NCI-H82 (cell line): ENCODE results near the gene MAPKAPK2.
"Not testable (repeated sequence)": the region's sequence is repeated elsewhere in the genome, so short reads cannot be mapped to it uniquely, and the experiment has no call there.

ENCODE experiments used
- DNase-seq: peaks from one replicate; lab custom pipeline; 2025; lab: John Stamatoyannopoulos, UW

Gene MAPKAPK2

GRCh38 chr1:206684478-206685333 lies at the start of gene MAPKAPK2:
MAPKAPK2 (plus strand) TSS chr1:206684905; CDS start chr1:206685230, 325 bp downstream.
- DNase-seq, result peak; percentile 87

- DNase-seq, result peak; percentile 98
Measured at GRCh38 chr1:206635080-206635977, 49.4 kb upstream of the MAPKAPK2 start, which contains the start of gene DYRK3. DYRK3 (plus strand) TSS chr1:206635536; CDS start chr1:206635704, 168 bp downstream.

- peak; percentile 77 for DNase-seq
Measured at GRCh38 chr1:206635978-206636345, 48.7 kb upstream of the MAPKAPK2 start.

GRCh38 chr1:206636671-206637070 lies 48.0 kb upstream of the MAPKAPK2 start:
- peak; percentile 50 for DNase-seq

- DNase-seq, result peak; percentile 89
Measured at GRCh38 chr1:206637605-206638004, 47.1 kb upstream of the MAPKAPK2 start.

GRCh38 chr1:206642074-206642473 lies 42.6 kb upstream of the MAPKAPK2 start:
- DNase-seq, result not testable (repeated sequence)

- DNase-seq, result no peak
Measured at GRCh38 chr1:206643118-206643698, 41.5 kb upstream of the MAPKAPK2 start.

- DNase-seq, result no peak
Measured at GRCh38 chr1:206646504-206646903, 38.2 kb upstream of the MAPKAPK2 start.

GRCh38 chr1:206647224-206647623 lies 37.5 kb upstream of the MAPKAPK2 start:
- no peak for DNase-seq

GRCh38 chr1:206649261-206649921 lies 35.3 kb upstream of the MAPKAPK2 start:
- DNase-seq, result peak; percentile 27

- DNase-seq, result peak; percentile 71
Measured at GRCh38 chr1:206651014-206651413, 33.7 kb upstream of the MAPKAPK2 start.

- no peak for DNase-seq
Measured at GRCh38 chr1:206651958-206652890, 32.5 kb upstream of the MAPKAPK2 start.

GRCh38 chr1:206653715-206654459 lies 30.8 kb upstream of the MAPKAPK2 start:
- DNase-seq, result no peak

GRCh38 chr1:206654828-206655227 lies 29.9 kb upstream of the MAPKAPK2 start:
- DNase-seq, result no peak

GRCh38 chr1:206655471-206655882 lies 29.2 kb upstream of the MAPKAPK2 start:
- peak; percentile 88 for DNase-seq

- DNase-seq, result no peak
Measured at GRCh38 chr1:206656936-206657335, 27.8 kb upstream of the MAPKAPK2 start.

GRCh38 chr1:206657751-206658150 lies 27.0 kb upstream of the MAPKAPK2 start:
- DNase-seq, result no peak

GRCh38 chr1:206658264-206658980 lies 26.3 kb upstream of the MAPKAPK2 start:
- peak; percentile 61 for DNase-seq

GRCh38 chr1:206658981-206659273 lies 25.8 kb upstream of the MAPKAPK2 start:
- no peak for DNase-seq
